Right cardiac atrium (tissue), 5 donors: ENCODE data around the gene ACTR1A. TPM values are rescaled to one million over a fixed set of nuclear protein-coding genes. Genes with fewer than 3 reads are reported as not detected.
A peak's percentile ranks its signal among the peaks of the same experiment; 100 is the strongest.

Experiments used
- ATAC-seq, 2 donors: fragments of 200-7000 bp; cut with Tn5 transposase; one replicate each; pipeline versions ENCODE4 v1.8.0 to v1.9.1; 2020; ENCODE audit warnings: moderate library complexity in 2 of 2, mild to moderate bottlenecking in 1 of 2
- DNase-seq, 3 donors: peaks; one replicate each; pipeline ENCODE4 v3.0.0-alpha.2; 2020
- H3K27ac ChIP-seq: one replicate; pipeline ENCODE4 v1.5.1; 2013; ENCODE audit warnings: mild to moderate bottlenecking, low read length, control low read depth, moderate library complexity
- H3K27me3 ChIP-seq: one replicate; pipeline ENCODE4 v1.6.1; 2013; ENCODE audit not compliant: control insufficient read depth, insufficient read depth
- H3K4me1 ChIP-seq: one replicate; pipeline ENCODE4 v1.6.1; 2013; ENCODE audit warnings: low read length; ENCODE audit not compliant: control insufficient read depth, insufficient read depth
- H3K4me3 ChIP-seq: one replicate; pipeline ENCODE4 v1.5.1; 2013; ENCODE audit warnings: low read length, control low read depth
- H3K9me3 ChIP-seq: one replicate; pipeline ENCODE4 v1.6.1; 2013; ENCODE audit warnings: low read length; ENCODE audit not compliant: control insufficient read depth
- WGBS: extraction: QIAGEN DNeasy Blood & Tissue Kit; methylation state at CpG from one replicate; pipeline ENCODE4 v1.1.7; 2013; 5-methylcytosine and 5-hydroxymethylcytosine counted together
- intact Hi-C, 4 donors: fragments of 100-400 bp; cut with DNase I; formaldehyde crosslinking; loops; one replicate each; pipeline versions ENCODE4 v1.11.0 to v1.14.0; 2022 to 2023
- polyA plus RNA-seq: library from polyadenylated mRNA; stranded (reverse); fragments of 200-250 nt; gene quantifications from one replicate; pipeline ENCODE4 v1.2.3, GENCODE V29; 2013
- total RNA-seq, 4 donors: library from RNA; stranded (reverse); fragmentation: NEBNext Ultra II Directional; extraction: Animal tissue kit (Norgen Biotek cat#: 25700); gene quantifications; one replicate each; pipeline ENCODE4 v1.2.1, GENCODE V29; 2021
- donor health status: healthy with polysubstance abuse.
- donor health status: DM: no; HTN: yes; CAD: no.
- donor health status: DM: no; HTN: no; CAD: no.
- donor health status: DM: no; HTN: yes; CAD: no; lungs with severe emphysema.
- donor health status: DM: yes; HTN: yes; CAD: no.

ACTR1A gene
- total and polyA plus RNA-seq, 5 donors, result 100 to 108 (median 106) TPM

DNA sequence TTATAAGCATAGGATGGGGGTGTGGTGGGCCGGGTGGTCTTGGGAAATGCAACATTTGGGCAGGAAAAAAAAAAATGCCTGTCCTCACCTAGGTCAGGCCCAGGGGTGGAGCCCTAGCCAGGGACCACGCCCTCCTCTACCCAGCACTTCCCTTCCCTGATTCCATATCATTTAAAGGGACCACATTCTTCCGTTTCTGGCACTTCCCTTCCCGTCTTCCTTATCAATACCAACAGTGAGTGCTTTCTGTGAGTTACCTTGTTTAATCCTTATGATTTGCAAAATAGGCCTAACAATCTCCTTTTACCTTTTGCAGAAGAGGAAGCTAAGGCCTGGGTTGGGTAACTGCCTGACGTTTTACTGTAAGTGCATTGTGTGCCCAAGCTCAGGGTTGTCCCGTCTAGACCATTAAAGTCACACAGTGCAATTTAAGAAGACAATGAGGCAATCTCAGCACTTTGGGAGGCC lies 34.5 kb downstream of the ACTR1A start:
- H3K9me3 ChIP-seq, result no peaks in the 10 kb centered on the region
- DNase-seq (no peak), ATAC-seq (no peak)
- intact Hi-C loops, result no loop called here
- H3K27me3 ChIP-seq, result no peaks in the 10 kb centered on the region
- no peak overlapping the region for H3K27ac ChIP-seq
- H3K4me1 ChIP-seq, result no peaks in the 10 kb centered on the region
- H3K4me3 ChIP-seq, result no peak overlapping the region
- whole genome bisulfite sequencing, result 54% methylated on average over 6 of the region's 6 CpGs

DNA sequence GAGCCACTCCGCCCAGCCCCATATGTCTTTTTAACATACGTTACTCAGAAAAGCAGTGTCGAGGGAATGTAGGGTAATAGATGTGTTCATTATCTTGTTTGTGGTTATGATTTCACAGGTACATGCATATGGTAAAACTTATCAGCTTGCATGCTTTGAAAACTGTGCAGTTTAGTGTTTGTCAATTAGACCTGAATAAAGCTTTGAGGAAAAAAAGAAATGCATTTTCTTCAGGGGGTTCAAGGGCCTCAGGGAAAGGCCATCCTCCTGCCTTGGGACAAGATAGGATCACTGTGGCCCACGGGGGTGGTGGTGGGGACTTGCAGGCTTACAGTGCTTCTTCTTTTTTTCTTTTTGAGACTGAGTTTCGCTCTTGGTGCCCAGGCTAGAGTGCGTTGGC lies 35.2 kb downstream of the ACTR1A start:
- H3K4me1 ChIP-seq, result peaks cover 3% of the 10 kb centered on the region
- 89% methylated on average over 6 of the region's 6 CpGs for WGBS
- no peak for ATAC-seq
- no peak overlapping the region for H3K4me3 ChIP-seq
- no peak overlapping the region for H3K27ac ChIP-seq
- intact Hi-C loops, result no loop called here
- no peaks in the 10 kb centered on the region for H3K27me3 ChIP-seq
- no peaks in the 10 kb centered on the region for H3K9me3 ChIP-seq
- no peak for DNase-seq

DNA sequence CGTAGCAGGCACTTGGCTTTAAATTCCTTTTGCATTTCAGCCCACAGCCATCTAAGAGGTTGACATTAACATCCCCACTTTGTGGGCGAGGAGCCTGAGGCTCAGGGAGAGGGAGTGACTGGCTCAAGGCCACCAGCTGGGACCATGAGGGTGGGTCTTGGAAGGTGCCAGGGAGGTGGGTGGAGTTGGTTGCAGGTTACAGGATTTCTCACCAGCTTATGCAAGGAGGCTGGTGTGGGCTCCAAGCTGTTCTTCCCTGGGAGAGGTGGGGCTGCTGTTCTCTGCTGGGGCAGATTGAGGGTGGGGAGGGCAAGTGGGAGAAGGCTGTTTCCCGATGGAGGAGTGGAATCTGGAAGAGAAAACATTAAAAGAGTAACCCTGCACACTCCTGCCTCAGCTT lies 37.0 kb downstream of the ACTR1A start:
- 62% methylated on average over 3 of the region's 3 CpGs for WGBS
- Histone ChIP-seq H3K9me3 (no peaks in the 10 kb centered on the region), H3K4me1 (peaks cover 4% of the 10 kb centered on the region), H3K27ac (no peak overlapping the region), H3K27me3 (no peaks in the 10 kb centered on the region), H3K4me3 (no peak overlapping the region)
- ATAC-seq (no peak), DNase-seq (no peak)
- intact Hi-C loops, result no loop called here

DNA sequence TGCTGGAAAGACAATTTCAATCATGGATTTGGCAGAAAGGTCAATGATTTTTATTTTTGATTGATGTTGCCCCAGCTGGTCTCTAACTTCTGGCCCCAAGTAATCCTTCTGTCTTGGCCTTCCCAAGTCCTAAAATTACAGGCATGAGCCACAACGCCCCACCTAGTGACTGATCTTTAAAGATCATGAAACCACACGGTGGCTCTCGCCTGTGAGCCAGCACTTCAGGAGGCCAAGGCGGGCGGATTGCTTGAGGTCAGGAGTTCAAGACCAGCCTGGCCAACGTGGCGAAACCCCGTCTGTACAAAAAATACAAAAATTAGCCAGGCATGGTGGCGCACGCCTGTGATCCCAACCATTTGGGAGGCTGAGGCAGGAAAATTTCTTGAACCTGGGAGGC lies 38.5 kb downstream of the ACTR1A start:
- H3K4me1 ChIP-seq, result peaks cover 4% of the 10 kb centered on the region
- no peak overlapping the region for H3K27ac ChIP-seq
- no peaks in the 10 kb centered on the region for H3K9me3 ChIP-seq
- H3K4me3 ChIP-seq, result no peak overlapping the region
- no peak for ATAC-seq
- intact Hi-C loops, result no loop called here
- WGBS, result 87% methylated on average over 10 of the region's 10 CpGs
- no peak for DNase-seq
- no peaks in the 10 kb centered on the region for H3K27me3 ChIP-seq

DNA sequence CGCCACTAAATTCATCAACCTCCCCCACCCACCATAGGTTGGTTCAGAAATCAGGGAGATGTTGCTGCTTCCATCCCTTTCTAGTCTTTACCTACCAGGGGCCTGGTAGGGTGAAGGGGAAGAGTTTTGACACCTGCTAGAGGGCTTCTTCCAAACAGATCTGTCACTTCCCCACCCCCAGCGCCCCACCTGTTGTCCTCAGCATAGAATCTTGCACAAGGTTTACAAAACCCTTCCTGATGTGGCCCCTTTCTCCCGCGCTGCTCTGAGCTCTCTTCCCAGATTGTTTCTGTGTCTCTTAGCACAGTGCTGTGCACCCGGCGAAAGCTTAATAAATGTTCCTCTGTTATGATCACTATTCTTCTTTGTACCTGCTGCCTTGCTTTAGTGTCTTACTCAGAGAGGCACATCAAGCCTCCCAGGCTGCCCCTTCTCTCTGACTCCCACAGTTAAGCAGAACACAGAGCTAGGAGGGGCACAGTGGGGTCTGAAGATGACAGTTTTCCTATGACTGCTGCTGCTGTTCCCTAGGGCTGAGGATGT lies 39.9 kb downstream of the ACTR1A start:
- H3K4me3 ChIP-seq, result no peak overlapping the region
- intact Hi-C loops, result no loop called here
- peaks cover 4% of the 10 kb centered on the region for H3K4me1 ChIP-seq
- no peak overlapping the region for H3K27ac ChIP-seq
- H3K27me3 ChIP-seq, result no peaks in the 10 kb centered on the region
- DNase-seq (no peak), ATAC-seq (no peak)
- H3K9me3 ChIP-seq, result no peaks in the 10 kb centered on the region
- 73% methylated on average over 6 of the region's 6 CpGs for WGBS

DNA sequence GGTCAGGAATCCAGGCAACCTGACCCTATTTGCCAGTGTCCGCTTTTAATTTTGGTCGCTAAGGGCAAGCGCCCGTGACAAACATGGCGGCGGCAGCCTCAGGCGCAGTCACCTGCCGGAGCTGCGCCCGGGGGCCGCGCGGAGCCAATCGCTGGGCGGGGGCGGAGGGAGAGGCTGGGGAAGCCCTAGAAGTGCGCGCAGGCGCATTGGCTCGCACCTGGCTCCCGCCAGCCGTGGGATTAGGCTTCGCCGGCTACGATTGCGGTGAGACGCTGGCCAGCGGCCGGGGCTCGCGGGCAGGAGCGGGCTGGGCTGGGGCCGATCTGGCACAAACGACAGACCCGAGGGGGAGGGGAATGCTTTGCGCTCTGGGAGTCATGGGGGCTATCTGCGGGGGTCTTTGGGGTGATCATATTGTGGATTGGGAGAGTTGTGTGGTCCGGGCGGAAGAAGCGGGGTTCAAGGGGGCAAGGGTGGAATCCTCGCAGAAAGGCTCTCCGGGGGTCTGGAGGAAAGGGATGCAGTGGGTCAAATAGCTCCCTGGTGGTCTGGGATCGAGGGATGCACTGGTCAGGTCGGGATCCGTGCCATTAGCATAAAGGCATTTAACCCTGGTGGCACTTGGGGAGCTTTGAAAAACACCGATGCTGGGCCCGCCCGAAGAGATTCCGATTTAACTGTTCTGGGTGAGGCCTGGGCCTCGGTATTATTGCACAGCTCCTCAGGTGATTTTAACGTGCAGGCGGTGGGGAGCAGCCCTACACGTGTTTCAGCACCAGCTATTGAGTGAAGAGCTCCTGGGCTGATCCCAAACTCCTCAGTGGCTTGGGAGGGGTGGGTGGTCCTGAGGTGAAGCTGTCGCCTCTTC lies 41.1 kb downstream of the ACTR1A start:
- peak; percentile 94 to 97 for ATAC-seq
- 4% methylated on average over 54 of the region's 54 CpGs for WGBS
- Histone ChIP-seq H3K27ac (no peak overlapping the region), H3K4me1 (peaks cover 4% of the 10 kb centered on the region), H3K9me3 (no peaks in the 10 kb centered on the region), H3K27me3 (no peaks in the 10 kb centered on the region), H3K4me3 (peak overlapping the region; percentile 60)
- peak; percentile 93 to 98 (median 97) for DNase-seq
- intact Hi-C loops, result no loop called here

DNA sequence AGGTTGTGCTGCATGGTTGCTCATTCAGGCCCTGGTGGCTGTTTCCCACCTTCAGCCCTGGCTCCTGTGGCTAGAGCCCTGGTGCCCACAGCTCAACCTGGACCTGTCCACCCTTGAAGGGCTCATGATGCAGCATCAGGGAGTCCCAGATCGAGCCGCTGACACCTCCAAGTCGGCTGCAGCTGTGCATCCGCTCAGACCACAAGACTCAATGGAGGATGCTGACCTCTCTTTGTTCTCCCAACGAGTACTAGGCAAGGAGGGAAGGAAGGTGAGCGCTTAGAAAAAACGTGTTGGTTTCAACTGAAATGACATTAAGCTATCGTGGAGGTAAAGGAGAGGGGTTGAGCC lies 41.7 kb downstream of the ACTR1A start:
- DNase-seq (no peak), ATAC-seq (peak; percentile 6 to 17)
- peaks cover 4% of the 10 kb centered on the region for H3K4me1 ChIP-seq
- peak overlapping the region; percentile 60 for H3K4me3 ChIP-seq
- no peaks in the 10 kb centered on the region for H3K27me3 ChIP-seq
- intact Hi-C loops, result no loop called here
- WGBS, result 27% methylated on average over 8 of the region's 8 CpGs
- no peaks in the 10 kb centered on the region for H3K9me3 ChIP-seq
- H3K27ac ChIP-seq, result no peak overlapping the region

DNA sequence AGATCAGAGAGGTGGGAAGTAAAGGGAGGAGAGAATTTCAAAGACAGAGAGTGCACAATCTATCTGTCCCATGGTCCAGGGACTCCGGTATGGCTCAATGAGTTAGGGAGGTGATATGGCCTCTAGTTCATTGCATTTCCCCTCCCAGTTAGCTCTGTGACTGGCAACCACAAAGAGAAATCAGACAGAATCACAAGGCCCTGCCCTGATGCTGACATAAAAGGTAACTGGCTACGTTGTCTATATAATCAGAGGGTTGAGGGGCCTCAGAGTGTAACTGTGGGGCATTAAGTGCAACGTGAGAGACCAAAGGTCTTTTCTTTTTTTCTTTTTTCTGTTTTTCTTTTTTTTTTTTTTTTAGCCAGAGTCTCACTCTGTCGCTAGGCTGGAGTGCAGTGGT lies 43.9 kb downstream of the ACTR1A start:
- 78% methylated on average over 4 of the region's 4 CpGs for WGBS
- Histone ChIP-seq H3K9me3 (no peaks in the 10 kb centered on the region), H3K4me3 (no peak overlapping the region), H3K4me1 (peaks cover 4% of the 10 kb centered on the region), H3K27me3 (no peaks in the 10 kb centered on the region), H3K27ac (no peak overlapping the region)
- no peak for DNase-seq
- ATAC-seq, result no peak
- intact Hi-C loops, result no loop called here

DNA sequence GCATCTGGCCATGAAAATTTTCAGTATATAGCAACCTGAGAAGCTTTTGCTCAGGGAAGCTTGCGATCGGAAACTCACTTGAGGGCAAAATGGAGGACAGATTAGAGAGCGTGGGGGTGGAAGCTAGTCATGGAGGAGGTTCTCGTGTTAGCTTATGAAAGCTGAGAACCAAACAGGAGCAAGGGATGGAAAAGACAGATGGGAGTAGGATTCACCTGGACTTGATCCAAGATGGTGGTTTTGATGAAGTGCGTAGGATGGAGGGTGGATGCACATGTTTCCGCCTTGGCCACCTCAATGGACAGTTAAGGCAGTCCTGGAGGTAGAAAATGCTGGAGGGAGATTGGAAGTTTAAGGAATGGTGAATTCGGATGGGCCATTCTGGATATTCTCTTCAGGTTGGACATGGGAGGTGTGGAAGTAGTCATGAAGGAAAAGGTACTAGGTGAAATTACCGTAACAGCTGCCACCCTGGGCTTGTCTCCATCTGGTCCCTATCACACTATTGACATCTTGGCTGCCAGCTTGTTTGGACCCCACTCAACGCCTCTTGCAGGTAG lies 44.8 kb downstream of the ACTR1A start:
- H3K27me3 ChIP-seq, result no peaks in the 10 kb centered on the region
- H3K9me3 ChIP-seq, result no peaks in the 10 kb centered on the region
- DNase-seq (no peak), ATAC-seq (no peak)
- H3K4me1 ChIP-seq, result peaks cover 2% of the 10 kb centered on the region
- 83% methylated on average over 9 of the region's 9 CpGs for WGBS
- H3K4me3 ChIP-seq, result no peak overlapping the region
- intact Hi-C loops, result no loop called here
- H3K27ac ChIP-seq, result no peak overlapping the region

DNA sequence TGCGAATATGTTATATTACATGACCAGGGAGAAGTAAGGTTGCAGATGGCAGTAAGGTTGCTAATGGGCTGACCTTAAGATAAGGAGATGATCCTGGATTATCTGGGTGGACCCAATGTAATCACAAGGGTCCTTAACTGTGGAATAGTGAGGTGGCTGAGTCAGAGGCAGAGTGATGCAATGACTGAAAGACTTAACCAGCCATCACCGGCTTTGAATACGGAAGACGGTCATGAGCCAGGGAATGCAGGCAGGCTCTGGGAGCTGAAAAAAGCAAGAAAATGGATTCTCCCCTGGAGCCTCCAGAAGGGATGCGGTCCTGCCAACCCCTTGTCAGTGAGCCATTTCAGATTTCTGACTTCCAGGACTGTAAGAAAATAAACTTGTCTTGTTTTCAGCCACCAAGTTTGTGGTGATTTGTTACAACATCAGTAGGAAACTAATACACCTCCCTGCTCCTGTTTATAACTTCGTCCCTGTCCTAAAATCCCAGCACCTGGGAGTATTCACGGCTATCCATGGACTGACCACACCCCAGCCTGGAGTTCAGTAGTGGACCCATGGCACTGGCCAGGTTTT lies 46.5 kb downstream of the ACTR1A start:
- Histone ChIP-seq H3K9me3 (no peaks in the 10 kb centered on the region), H3K4me1 (peaks cover 5% of the 10 kb centered on the region), H3K27me3 (no peaks in the 10 kb centered on the region), H3K27ac (no peak overlapping the region), H3K4me3 (no peak overlapping the region)
- intact Hi-C loops, result no loop called here
- ATAC-seq, result peak; percentile 13 to 28
- 72% methylated on average over 7 of the region's 7 CpGs for WGBS
- peak in 1 of 3 donors; percentile 47 for DNase-seq
